Pancreas (tissue), 10 donors: ENCODE data around the gene ZNHIT2. TPM values are rescaled to one million over a fixed set of nuclear protein-coding genes. Genes with fewer than 3 reads are reported as not detected.
A peak's percentile ranks its signal among the peaks of the same experiment; 100 is the strongest.

ENCODE experiments used
- ATAC-seq, 4 donors: fragments of 200-7000 bp; cut with Tn5 transposase; one replicate each; pipeline versions ENCODE4 v1.8.0 to v1.9.1; 2020; ENCODE audit warnings: mild to moderate bottlenecking in 4 of 4, moderate library complexity in 4 of 4
- DNase-seq, 6 donors: peaks; one replicate each; pipeline ENCODE4 v3.0.0-alpha.2; 2020
- FAIRE-seq: peaks from 2 replicates; lab custom pipeline; 2012; peaks lifted over from hg19 to GRCh38; lab: Jason Lieb, UNC
- H3K27ac ChIP-seq, 4 donors: fragments of 200-600 bp; sonication (generic); 1 replicate in 3 of 4; 2 replicates in 1 of 4; pipeline versions ENCODE4 v1.5.0 to v1.8.0; 2020
- H3K27me3 ChIP-seq, 4 donors: fragments of 200-600 bp; one replicate each; pipeline ENCODE4 v1.8.0; 2021
- H3K36me3 ChIP-seq, 3 donors: fragments of 200-600 bp; sonication (generic) in 1 of 3; one replicate each; pipeline versions ENCODE4 v1.5.0 to v1.8.0; 2020 to 2021
- H3K4me1 ChIP-seq, 3 donors: fragments of 200-600 bp; one replicate each; pipeline ENCODE4 v1.8.0; 2021
- H3K4me3 ChIP-seq, 4 donors: fragments of 200-600 bp; sonication (generic) in 2 of 4; one replicate each; pipeline versions ENCODE4 v1.5.0 to v1.8.0; 2020 to 2021
- H3K9me3 ChIP-seq, 4 donors: fragments of 200-600 bp; one replicate each; pipeline ENCODE4 v1.8.0; 2021
- WGBS, 2 donors: extraction: QIAGEN DNeasy Blood & Tissue Kit; methylation state at CpG; one replicate each; pipeline ENCODE4 v1.1.7; 2013; 5-methylcytosine and 5-hydroxymethylcytosine counted together
- intact Hi-C, 3 donors: fragments of 100-400 bp; cut with DNase I; formaldehyde crosslinking; loops; one replicate each; pipeline versions ENCODE4 v1.11.1 to v1.14.2; 2022
- polyA plus RNA-seq, 2 donors: library from polyadenylated mRNA; stranded (reverse); fragments of 200-250 nt; gene quantifications; one replicate each; pipeline ENCODE4 v1.2.3, GENCODE V29; 2013
- total RNA-seq, 6 donors: library from RNA; stranded (reverse); fragmentation: NEBNext Ultra II Directional in 4 of 6; extraction: Animal tissue kit (Norgen Biotek cat#: 25700) in 4 of 6; gene quantifications; one replicate each; pipeline versions ENCODE4 v1.2.1 to v1.2.4, GENCODE V29; 2021 to 2023
- TF ChIP-seq, protein P1 (sequence below), 4 donors: fragments of 200-600 bp; sonication (generic) in 3 of 4; IDR thresholded peaks; one replicate each; pipeline versions ENCODE4 v1.5.0 to v1.8.0; 2021; ENCODE audit warnings: antibody characterized with exemption in 4 of 4
- donor health status: healthy with polysubstance abuse.
- donor health status: DM: no; HTN: no; CAD: no; lungs with moderate emphysema.
- donor health status: DM: no; HTN: no; CAD: no.
- donor health status: control.
- donor health status: control.
- donor health status: Bipolar disorder and iron deficiency.
- donor health status: DM: yes; HTN: yes; CAD: no.
- donor health status: DM: no; HTN: no; CAD: no.
- donor health status: DM: no; HTN: no; CAD: no.
- donor health status: DM: yes; HTN: yes; CAD: no.

ZNHIT2 gene
- total RNA-seq = 10 to 100 TPM in 1 of 6 donors, 1 to 10 TPM in 5; 4.3 to 11.7 (median 7.1) TPM
- 10 to 100 TPM; 14.0 to 17.8 TPM for polyA plus RNA-seq

DNA sequence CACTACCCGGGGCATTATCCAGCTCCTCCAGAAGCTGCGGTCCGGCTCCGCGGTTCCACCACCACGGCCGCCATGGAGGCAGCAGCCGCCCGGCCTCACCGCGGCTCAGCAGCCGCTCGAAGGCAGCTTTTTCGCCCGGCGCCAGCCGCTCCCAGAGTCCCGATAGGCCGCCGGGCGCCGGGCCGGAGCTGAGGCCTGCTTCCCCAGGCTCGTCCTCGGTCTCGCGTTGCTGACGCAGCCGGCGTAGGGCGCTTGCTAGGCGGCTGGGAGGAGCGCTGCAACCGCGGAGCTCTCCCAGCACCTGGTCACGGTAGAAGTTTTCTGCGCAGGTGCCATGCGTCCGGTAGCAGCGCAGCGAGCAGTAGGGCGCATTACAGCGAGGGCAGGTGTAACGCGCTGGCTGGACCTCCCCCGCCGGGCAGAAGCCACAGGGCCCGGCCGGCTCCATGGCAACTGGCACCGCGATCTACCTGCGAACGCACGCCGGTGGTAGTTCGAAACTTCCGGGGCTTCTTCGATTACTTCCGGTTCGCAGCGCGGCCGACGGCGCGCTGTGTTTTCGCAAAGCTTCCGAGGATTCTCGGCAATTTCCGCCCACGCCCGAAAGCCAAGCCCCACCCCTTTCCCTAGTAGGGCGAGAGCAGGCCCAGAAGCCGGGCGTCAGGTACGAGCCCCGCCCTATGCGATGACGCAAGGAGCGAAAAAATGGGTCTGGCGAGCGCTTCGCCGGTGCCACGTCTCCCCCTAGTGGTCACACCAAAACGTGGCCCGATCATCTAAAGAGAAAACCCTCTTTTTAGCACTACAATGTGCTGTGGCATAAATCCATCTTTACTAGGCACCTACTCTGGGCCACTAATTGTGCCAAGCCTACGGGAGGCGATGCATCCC is at the start of gene ZNHIT2:
ZNHIT2 (minus strand) TSS at position 496 of the 891 bp plus-strand sequence; CDS start at position 448, 48 bp downstream.
- intact Hi-C loops = loop anchor here in 1 of 3 donors (10.0 kb wide), 1 partner anchor 103 kb away; the partner anchor contains the start of gene ARL2
- Histone ChIP-seq H3K4me3 (peak within 1 kb of the TSS; percentile 43 to 88 (median 82)), H3K27ac (peak within 1 kb of the TSS; percentile 81 to 97 (median 84)), H3K9me3 (no peaks in the 10 kb centered on the region), H3K27me3 (no peaks in the 10 kb centered on the region), H3K36me3 (peaks cover 2 to 19% (median 3%) of the 10 kb centered on the region in 3 donors), H3K4me1 (peaks cover 34 to 45% (median 37%) of the 10 kb centered on the region in 3 donors)
- peak; percentile 98 to 100 (median 100) for DNase-seq
- TF ChIP-seq, protein P1, sequence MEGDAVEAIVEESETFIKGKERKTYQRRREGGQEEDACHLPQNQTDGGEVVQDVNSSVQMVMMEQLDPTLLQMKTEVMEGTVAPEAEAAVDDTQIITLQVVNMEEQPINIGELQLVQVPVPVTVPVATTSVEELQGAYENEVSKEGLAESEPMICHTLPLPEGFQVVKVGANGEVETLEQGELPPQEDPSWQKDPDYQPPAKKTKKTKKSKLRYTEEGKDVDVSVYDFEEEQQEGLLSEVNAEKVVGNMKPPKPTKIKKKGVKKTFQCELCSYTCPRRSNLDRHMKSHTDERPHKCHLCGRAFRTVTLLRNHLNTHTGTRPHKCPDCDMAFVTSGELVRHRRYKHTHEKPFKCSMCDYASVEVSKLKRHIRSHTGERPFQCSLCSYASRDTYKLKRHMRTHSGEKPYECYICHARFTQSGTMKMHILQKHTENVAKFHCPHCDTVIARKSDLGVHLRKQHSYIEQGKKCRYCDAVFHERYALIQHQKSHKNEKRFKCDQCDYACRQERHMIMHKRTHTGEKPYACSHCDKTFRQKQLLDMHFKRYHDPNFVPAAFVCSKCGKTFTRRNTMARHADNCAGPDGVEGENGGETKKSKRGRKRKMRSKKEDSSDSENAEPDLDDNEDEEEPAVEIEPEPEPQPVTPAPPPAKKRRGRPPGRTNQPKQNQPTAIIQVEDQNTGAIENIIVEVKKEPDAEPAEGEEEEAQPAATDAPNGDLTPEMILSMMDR (IDR thresholded peaks at IDR 0.05) = peak; percentile 88 to 94 (median 90)
- 0 to 1% methylated on average over 89 of the region's 89 CpGs for WGBS, 2 donors
- peak; percentile 91 for FAIRE-seq
- peak; percentile 72 to 89 (median 82) for ATAC-seq

DNA sequence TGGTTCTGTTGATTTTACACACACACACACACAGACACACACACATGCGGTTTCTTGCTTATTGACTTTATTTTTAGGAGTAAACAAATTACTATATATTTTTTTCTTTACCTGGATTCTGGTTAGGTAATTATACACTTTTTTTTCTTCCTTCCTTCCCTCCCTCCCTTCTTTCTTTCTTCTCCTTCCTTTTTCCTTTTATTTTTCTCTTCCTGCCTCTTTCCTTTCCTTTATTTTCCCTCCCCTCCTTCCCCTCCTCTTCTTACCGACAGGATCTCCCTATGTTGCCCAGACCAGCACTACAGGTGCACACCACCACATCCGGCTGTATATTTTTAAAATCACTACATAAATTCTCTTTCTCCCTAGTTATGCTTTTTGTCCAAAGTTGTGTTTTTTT is 49.4 kb upstream of the ZNHIT2 start:
- WGBS, 2 donors = 68 to 72% methylated on average over 3 of the region's 3 CpGs
- H3K27ac ChIP-seq = no peak overlapping the region
- no peaks in the 10 kb centered on the region for H3K9me3 ChIP-seq
- H3K36me3 ChIP-seq = no peaks in the 10 kb centered on the region
- ATAC-seq (no peak), FAIRE-seq (no peak), DNase-seq (no peak)
- TF ChIP-seq, protein P1 (IDR thresholded peaks at IDR 0.05) = no peak
- no peaks in the 10 kb centered on the region for H3K27me3 ChIP-seq
- no peak overlapping the region for H3K4me3 ChIP-seq
- no peaks in the 10 kb centered on the region for H3K4me1 ChIP-seq
- intact Hi-C loops = no loop called here

DNA sequence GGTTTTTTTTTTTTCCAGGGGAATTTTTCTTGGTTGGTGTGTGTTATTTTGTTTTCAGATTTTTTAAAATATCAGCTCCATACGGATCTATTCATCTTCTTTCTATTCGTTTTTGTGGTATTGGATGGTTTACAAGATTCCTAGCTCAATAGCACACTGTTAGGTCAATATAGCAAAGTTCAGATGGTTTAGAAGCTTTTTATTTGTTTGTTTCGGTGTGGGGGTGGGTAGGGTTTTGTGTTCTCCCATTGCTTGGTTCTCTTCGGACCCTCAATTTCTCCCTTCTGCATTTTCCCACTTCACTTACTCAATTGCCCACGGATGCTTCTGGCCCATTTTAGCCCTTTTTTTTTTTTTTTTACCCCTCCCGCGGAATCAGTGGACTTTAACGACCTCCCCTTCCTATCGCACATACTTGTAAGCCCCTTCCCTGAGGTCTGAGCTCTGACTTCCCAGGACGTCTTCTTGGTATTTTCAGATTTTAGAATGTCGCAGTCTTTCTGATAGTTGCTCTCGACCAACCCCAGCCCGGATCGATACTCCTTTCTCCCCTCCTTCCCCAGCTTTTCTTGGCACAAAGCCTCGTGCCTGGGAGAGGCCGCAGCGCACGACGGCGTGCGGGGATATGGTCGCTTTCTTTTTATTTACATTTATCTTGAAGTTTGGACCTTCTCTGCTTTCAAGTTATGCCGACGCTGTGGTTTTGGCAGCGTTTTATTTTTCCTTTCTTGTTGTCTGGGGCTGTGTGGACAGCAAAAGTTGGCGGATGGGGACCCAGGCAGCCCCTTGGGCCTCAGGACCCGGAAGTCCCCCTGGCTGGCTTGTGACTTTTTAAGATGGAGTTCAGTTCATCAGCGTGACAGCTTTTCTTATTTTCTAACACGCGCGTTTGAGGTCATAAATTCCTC is 48.2 kb upstream of the ZNHIT2 start:
- Histone ChIP-seq H3K36me3 (no peaks in the 10 kb centered on the region), H3K9me3 (no peaks in the 10 kb centered on the region), H3K27me3 (no peaks in the 10 kb centered on the region), H3K27ac (peak overlapping the region in 2 of 4 donors; percentile 1 to 33), H3K4me1 (no peaks in the 10 kb centered on the region), H3K4me3 (peak overlapping the region in 3 of 4 donors; percentile 5 to 21 (median 14))
- DNase-seq (no peak), FAIRE-seq (no peak), ATAC-seq (peak; percentile 44 to 69 (median 65))
- intact Hi-C loops = no loop called here
- TF ChIP-seq, protein P1 (IDR thresholded peaks at IDR 0.05) = no peak
- WGBS, 2 donors = 25 to 33% methylated on average over 31 of the region's 31 CpGs

DNA sequence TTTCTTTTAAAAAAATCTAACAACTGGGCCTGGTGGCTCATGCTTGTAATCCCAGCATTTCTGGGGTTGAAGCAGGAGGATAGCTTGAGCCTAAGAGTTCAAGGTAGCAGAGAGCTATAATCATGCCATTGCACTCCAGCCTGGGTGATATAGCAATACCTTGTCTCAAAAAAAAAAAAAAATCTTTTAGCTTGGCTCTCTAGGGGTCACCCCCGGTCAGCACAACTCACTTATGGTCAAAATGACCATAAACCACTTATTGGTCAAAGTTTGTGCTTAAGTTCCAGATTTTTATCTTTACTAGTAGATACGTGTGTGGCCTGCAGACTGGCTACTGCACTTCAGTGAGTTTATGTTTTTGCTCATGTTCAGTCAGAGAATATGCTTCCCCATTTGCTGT is 46.2 kb upstream of the ZNHIT2 start:
- intact Hi-C loops = no loop called here
- no peak overlapping the region for H3K4me3 ChIP-seq
- DNase-seq (no peak), ATAC-seq (no peak), FAIRE-seq (no peak)
- H3K27me3 ChIP-seq = no peaks in the 10 kb centered on the region
- H3K36me3 ChIP-seq = no peaks in the 10 kb centered on the region
- no peak overlapping the region for H3K27ac ChIP-seq
- TF ChIP-seq, protein P1 (IDR thresholded peaks at IDR 0.05) = no peak
- whole genome bisulfite sequencing, 2 donors = 91 to 93% methylated on average over 2 of the region's 2 CpGs
- no peaks in the 10 kb centered on the region for H3K4me1 ChIP-seq
- H3K9me3 ChIP-seq = no peaks in the 10 kb centered on the region
